ENCODE measurements around the gene FLT4. TPM values are rescaled to one million over a fixed set of nuclear protein-coding genes. Genes with fewer than 3 reads are reported as not detected.

The FLT4 gene
- total and polyA plus RNA-seq, 4 donors: 2.0 to 19.9 (median 7.6) TPM

DNA sequence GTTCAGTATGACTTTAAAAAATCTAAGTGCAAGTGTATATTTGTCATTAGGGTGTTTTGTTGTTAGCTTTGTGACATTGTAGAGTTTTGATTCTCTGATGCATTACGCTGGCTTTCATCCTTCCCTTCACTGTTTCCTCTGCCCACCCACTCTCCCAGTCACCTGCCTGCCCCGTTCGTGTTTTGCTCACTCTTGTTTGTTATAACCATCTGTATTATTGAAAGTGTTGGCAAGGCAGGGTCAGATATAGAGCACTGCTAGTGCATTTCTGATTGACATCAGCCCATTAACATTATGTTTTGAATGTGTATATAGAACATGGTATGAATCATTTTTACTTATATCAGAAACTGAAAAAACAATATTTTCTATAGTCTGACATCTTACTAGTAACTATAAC is 85.4 kb downstream of the FLT4 start:
- H3K9ac ChIP-seq (ENCODE audit: low read depth in 1 of 2, low read length in 2 of 2): no peak overlapping the region
- TF ChIP-seq NR2F2 (IDR thresholded peaks at IDR 0.05): no peak
- no peak for TF ChIP-seq HNF4G (IDR thresholded peaks at IDR 0.05)
- TF ChIP-seq, protein P1, sequence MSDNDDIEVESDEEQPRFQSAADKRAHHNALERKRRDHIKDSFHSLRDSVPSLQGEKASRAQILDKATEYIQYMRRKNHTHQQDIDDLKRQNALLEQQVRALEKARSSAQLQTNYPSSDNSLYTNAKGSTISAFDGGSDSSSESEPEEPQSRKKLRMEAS (IDR thresholded peaks at IDR 0.05): no peak
- TF ChIP-seq, protein P2, sequence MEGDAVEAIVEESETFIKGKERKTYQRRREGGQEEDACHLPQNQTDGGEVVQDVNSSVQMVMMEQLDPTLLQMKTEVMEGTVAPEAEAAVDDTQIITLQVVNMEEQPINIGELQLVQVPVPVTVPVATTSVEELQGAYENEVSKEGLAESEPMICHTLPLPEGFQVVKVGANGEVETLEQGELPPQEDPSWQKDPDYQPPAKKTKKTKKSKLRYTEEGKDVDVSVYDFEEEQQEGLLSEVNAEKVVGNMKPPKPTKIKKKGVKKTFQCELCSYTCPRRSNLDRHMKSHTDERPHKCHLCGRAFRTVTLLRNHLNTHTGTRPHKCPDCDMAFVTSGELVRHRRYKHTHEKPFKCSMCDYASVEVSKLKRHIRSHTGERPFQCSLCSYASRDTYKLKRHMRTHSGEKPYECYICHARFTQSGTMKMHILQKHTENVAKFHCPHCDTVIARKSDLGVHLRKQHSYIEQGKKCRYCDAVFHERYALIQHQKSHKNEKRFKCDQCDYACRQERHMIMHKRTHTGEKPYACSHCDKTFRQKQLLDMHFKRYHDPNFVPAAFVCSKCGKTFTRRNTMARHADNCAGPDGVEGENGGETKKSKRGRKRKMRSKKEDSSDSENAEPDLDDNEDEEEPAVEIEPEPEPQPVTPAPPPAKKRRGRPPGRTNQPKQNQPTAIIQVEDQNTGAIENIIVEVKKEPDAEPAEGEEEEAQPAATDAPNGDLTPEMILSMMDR (IDR thresholded peaks at IDR 0.05; ENCODE audit: low read depth, low read length, missing input control): no peak
- TF ChIP-seq JUND (IDR thresholded peaks at IDR 0.05): no peak
- no peak for TF ChIP-seq HNF4A (conservative IDR thresholded peaks at IDR 0.05)
- no peaks in the 10 kb centered on the region for H3K27me3 ChIP-seq (ENCODE audit: control insufficient read depth in 4 of 4, insufficient read depth in 4 of 4, low read length in 3 of 4)
- H3K36me3 ChIP-seq (ENCODE audit: control insufficient read depth in 4 of 4, insufficient read depth in 3 of 4, low read depth in 1 of 4, low read length in 3 of 4): peaks cover 7 to 26% (median 17%) of the 10 kb centered on the region in 4 donors
- no peak for DNase-seq (ENCODE audit: low spot score)
- H3K27ac ChIP-seq (ENCODE audit: low read depth in 1 of 2, low read length in 2 of 2): no peak overlapping the region
- H3K4me3 ChIP-seq (ENCODE audit: low read depth in 1 of 3, low read length in 3 of 3): no peak overlapping the region
- no peaks in the 10 kb centered on the region for H3K9me3 ChIP-seq (ENCODE audit: control insufficient read depth in 4 of 4, low read length in 3 of 4)
- H3K4me1 ChIP-seq (ENCODE audit: control insufficient read depth in 4 of 4, insufficient read depth in 4 of 4, low read length in 3 of 4): no peaks in the 10 kb centered on the region
- WGBS: 91% methylated on average over 3 of the region's 3 CpGs

DNA sequence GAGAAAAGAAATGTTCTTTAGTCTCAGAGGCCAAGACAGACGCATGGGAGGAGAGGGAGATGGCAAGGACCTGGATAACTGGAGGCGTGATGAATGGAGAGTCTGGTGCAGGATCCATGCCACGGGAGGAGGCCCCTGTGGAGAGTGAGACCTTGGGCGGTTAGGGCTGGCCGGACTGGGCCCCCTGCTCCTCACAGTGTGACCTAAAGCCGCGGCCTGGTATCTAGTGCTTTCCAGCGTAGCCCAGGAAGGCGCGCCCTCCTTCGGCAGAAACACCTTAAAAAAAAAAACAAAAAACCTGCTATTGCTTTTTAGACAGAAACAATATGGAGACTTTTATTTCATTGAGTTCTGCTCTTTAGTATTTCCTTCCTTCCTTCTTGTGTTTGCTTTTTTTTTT is 91.2 kb downstream of the FLT4 start:
- TF ChIP-seq, protein P3, sequence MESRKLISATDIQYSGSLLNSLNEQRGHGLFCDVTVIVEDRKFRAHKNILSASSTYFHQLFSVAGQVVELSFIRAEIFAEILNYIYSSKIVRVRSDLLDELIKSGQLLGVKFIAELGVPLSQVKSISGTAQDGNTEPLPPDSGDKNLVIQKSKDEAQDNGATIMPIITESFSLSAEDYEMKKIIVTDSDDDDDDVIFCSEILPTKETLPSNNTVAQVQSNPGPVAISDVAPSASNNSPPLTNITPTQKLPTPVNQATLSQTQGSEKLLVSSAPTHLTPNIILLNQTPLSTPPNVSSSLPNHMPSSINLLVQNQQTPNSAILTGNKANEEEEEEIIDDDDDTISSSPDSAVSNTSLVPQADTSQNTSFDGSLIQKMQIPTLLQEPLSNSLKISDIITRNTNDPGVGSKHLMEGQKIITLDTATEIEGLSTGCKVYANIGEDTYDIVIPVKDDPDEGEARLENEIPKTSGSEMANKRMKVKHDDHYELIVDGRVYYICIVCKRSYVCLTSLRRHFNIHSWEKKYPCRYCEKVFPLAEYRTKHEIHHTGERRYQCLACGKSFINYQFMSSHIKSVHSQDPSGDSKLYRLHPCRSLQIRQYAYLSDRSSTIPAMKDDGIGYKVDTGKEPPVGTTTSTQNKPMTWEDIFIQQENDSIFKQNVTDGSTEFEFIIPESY (IDR thresholded peaks at IDR 0.05): no peak
- TF ChIP-seq, protein P4, sequence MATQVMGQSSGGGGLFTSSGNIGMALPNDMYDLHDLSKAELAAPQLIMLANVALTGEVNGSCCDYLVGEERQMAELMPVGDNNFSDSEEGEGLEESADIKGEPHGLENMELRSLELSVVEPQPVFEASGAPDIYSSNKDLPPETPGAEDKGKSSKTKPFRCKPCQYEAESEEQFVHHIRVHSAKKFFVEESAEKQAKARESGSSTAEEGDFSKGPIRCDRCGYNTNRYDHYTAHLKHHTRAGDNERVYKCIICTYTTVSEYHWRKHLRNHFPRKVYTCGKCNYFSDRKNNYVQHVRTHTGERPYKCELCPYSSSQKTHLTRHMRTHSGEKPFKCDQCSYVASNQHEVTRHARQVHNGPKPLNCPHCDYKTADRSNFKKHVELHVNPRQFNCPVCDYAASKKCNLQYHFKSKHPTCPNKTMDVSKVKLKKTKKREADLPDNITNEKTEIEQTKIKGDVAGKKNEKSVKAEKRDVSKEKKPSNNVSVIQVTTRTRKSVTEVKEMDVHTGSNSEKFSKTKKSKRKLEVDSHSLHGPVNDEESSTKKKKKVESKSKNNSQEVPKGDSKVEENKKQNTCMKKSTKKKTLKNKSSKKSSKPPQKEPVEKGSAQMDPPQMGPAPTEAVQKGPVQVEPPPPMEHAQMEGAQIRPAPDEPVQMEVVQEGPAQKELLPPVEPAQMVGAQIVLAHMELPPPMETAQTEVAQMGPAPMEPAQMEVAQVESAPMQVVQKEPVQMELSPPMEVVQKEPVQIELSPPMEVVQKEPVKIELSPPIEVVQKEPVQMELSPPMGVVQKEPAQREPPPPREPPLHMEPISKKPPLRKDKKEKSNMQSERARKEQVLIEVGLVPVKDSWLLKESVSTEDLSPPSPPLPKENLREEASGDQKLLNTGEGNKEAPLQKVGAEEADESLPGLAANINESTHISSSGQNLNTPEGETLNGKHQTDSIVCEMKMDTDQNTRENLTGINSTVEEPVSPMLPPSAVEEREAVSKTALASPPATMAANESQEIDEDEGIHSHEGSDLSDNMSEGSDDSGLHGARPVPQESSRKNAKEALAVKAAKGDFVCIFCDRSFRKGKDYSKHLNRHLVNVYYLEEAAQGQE (IDR thresholded peaks at IDR 0.05): no peak
- TF ChIP-seq NR2F2 (IDR thresholded peaks at IDR 0.05) (no peak), FOXA1 (IDR thresholded peaks at IDR 0.05) (no peak), TAF1 (conservative IDR thresholded peaks at IDR 0.05) (no peak), FOXA2 (IDR thresholded peaks at IDR 0.05) (no peak), JUND (IDR thresholded peaks at IDR 0.05) (no peak), HNF4A (conservative IDR thresholded peaks at IDR 0.05) (no peak), YY1 (IDR thresholded peaks at IDR 0.05) (no peak), HNF4G (IDR thresholded peaks at IDR 0.05) (no peak), RXRA (IDR thresholded peaks at IDR 0.05) (no peak), SP1 (IDR thresholded peaks at IDR 0.05) (no peak), EGR1 (IDR thresholded peaks at IDR 0.05; ENCODE audit: low read depth in 2 of 2) (no peak), GABPA (IDR thresholded peaks at IDR 0.05 in 1 of 2, conservative IDR thresholded peaks at IDR 0.05 in 1 of 2) (no peak), RAD21 (IDR thresholded peaks at IDR 0.05) (no peak)
- TF ChIP-seq, protein P5, sequence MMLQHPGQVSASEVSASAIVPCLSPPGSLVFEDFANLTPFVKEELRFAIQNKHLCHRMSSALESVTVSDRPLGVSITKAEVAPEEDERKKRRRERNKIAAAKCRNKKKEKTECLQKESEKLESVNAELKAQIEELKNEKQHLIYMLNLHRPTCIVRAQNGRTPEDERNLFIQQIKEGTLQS (IDR thresholded peaks at IDR 0.05): no peak
- TF ChIP-seq, protein P1 (IDR thresholded peaks at IDR 0.05): no peak
- TF ChIP-seq, protein P2 (IDR thresholded peaks at IDR 0.05; ENCODE audit: low read depth, low read length, missing input control): no peak
- Histone ChIP-seq H3K9me3 (ENCODE audit: control insufficient read depth in 4 of 4, low read length in 3 of 4) (no peaks in the 10 kb centered on the region), H3K36me3 (ENCODE audit: control insufficient read depth in 4 of 4, insufficient read depth in 3 of 4, low read depth in 1 of 4, low read length in 3 of 4) (peaks cover 1 to 23% (median 11%) of the 10 kb centered on the region in 4 donors), H3K27me3 (ENCODE audit: control insufficient read depth in 4 of 4, insufficient read depth in 4 of 4, low read length in 3 of 4) (no peaks in the 10 kb centered on the region), H3K4me1 (ENCODE audit: control insufficient read depth in 4 of 4, insufficient read depth in 4 of 4, low read length in 3 of 4) (no peaks in the 10 kb centered on the region), H3K9ac (ENCODE audit: low read depth in 1 of 2, low read length in 2 of 2) (no peak overlapping the region), H3K4me3 (ENCODE audit: low read depth in 1 of 3, low read length in 3 of 3) (no peak overlapping the region), H3K27ac (ENCODE audit: low read depth in 1 of 2, low read length in 2 of 2) (no peak overlapping the region)
- DNase-seq (ENCODE audit: low spot score): no peak
- 98% methylated on average over 11 of the region's 11 CpGs for WGBS

All from liver (tissue), 9 donors.